ENCODE results near the gene HRH4.

GRCh38 chr18:24491927-24492834, 31.7 kb downstream of the HRH4 start:
- TF ChIP-seq CTCF (IDR thresholded peaks at IDR 0.05; ENCODE audit: low read depth, low read length) (no peak), POLR2A (IDR thresholded peaks at IDR 0.05; ENCODE audit: extremely low read depth, insufficient read length) (no peak), MAX (IDR thresholded peaks at IDR 0.05; ENCODE audit: low read depth, low read length) (no peak)
